ENCODE data around the gene FOXK2.

Gene FOXK2

GRCh38 chr17:82592289-82592766, 72.8 kb downstream of the FOXK2 start:
- no peak for DNase-seq

DNA sequence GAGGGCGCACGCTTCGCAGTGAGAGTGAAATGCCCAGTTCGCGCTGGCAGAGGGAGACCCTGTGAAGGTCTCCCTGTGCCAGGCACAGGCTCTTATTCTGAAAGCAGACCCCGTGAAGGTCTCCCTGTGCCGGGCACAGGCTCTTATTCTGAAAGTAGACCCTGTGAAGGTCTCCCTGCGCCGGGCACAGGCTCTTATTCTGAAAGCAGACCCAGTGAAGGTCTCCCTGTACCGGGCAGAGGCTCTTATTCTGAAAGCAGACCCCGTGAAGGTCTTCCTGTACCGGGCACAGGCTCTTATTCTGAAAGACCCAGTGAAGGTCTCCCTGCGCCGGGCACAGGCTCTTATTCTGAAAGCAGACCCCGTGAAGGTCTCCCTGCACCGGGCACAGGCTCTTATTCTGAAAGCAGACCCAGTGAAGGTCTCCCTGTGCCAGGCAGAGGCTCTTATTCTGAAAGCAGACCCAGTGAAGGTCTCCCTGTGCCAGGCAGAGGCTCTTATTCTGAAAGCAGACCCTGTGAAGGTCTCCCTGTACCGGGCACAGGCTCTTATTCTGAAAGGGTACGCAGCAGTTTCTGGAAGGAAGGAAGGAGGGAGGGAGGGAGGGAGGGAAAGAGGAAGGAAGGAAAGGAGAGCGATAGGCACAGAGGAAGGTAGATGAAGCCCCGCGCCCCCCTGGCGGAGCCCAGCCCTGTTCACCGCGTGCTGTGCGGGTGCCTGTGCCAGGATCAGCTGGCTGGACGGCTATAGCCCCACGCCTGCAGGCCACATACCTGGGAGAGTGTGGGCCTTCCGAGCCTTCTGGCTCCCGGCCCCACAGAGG, 73.4 kb downstream of the FOXK2 start:
- DNase-seq = peak; percentile 80

DNA sequence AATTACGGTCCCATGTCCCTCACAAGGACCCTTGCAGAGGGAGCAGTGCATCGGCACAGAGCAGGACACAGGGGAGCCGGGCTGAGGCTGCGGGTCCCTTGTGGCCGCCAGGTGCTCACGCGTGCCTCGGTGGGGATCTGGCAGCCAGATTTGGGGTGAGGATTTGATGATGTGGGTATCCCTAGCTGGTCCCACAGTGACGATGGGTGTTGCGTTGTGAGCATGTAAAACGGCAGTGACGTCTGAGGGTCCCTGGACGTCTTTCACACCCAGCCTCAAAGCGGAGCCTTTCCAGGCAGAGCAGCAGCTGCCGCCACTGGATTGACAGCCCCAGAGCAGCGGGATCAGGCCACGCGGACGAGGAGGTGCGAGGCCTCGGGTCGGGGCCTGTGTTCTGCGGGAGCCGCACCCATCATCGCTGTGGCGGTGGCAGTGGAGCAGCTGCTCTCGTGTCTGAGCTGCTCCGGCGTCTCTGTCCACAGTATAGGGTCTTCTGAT, 74.1 kb downstream of the FOXK2 start:
- DNase-seq = peak; percentile 53

GRCh38 chr17:82594571-82594970, 75.0 kb downstream of the FOXK2 start:
- no peak for DNase-seq

DNA sequence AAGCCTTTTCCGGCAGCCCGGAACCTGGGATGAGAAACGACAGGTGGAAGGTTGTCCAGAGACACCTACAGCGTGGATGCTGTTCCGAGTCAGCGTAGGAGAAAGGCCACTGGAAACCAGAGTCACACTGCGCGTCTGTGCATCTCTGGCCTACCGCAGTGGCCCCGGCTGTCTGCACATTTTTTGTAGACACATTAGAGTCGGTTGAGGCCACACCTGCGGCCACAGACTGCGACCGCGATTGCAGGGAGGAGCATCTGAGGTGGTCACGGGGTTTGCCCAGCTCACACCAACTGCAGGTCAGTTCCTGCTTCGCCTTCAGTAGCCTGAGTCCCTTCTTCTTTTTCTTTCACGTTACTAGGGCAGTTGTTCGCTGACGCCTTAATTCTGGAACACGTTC, 76.4 kb downstream of the FOXK2 start:
- no peak for DNase-seq

GRCh38 chr17:82596296-82596695, 76.8 kb downstream of the FOXK2 start:
- no peak for DNase-seq

DNA sequence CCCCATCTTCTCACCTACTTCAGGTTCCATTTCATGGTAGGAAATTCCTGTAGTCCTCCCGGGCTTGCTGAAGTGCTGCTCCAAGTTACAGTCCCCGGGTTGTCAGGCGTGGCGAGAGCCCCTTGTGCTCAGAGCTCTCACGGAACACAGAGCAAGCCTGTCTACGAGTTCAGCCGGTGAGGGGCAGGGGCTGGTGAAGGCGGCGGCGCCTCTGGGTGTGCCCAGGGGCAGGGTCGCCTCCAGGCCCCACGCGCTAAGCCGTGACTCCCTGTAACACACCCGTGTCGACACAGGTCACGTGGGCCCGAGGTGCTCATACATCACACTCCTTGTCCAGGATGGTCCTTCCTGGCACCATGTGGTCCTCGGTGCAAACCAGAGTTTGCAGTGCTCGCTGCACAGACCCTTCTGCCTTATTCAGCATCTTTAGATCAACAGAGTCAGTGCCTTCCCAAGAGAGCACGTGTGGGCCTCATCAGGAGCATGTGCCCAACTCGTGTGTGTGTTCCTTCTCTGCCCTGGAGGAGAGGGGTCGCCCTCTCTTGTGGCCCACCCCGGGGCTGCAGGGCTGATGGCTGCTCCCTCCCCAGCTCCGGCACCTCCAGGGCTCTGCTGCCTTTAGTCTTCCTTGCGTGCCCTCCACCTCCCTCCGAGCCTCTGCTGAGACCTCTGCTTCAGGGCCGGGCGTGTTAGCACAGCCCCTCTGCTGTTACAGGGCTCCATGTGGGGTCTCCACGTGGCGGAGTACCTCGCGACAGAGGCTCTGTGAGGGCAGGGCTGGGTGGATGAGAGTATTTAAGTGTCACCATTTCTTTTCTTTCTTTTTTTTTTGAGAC, 77.5 kb downstream of the FOXK2 start:
- no peak for DNase-seq

- no peak for DNase-seq
These were observed 79.0 kb downstream of the FOXK2 start for GRCh38 chr17:82598256-82599119.

DNA sequence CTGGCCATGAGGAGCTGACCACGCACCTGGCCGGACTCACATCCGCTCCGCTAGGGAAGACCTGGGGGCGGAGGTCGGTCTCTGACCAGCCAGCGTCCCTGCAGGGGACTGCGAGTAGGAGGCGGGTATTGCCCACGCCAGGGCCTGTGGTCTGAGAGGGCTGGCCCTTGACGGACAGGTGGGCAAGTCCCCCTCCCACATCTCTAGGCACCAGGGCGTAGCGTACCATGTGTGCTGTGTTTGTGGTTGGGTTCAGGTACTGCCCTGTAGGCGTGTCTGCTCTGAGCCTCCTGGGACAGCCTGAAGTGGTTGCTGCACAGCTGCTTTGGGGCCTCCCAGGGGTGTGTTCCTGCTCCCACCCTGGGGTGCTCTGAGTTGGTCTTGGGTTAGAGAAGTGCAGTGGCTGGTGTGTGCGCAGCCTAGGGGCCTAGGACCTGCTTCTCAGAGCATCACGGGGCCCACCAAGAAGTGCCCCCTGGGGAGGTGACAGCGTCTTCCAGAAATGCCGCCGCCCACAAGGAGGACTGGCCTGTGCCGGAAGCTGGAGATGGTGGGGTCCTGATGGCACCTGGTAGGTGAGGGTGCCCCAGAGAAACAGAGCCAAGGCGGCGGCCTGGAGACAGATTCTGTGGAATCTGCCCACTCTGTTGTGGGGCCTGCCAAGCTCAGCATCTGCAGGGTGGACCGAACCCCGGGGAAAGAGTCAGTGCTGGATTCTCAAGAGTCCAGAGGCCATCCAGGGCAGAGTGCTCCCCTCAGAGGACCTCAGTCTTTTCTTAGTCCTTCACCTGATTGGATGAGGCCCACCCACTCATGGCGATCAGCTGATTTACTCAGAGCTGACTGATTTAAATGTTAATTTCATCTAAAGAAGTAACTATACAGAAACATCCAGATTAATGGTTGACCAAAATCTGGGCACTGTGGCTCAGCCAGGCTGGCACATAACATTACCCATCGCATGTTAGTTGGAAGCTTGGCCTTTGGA, 80.4 kb downstream of the FOXK2 start:
- no peak for DNase-seq

DNA sequence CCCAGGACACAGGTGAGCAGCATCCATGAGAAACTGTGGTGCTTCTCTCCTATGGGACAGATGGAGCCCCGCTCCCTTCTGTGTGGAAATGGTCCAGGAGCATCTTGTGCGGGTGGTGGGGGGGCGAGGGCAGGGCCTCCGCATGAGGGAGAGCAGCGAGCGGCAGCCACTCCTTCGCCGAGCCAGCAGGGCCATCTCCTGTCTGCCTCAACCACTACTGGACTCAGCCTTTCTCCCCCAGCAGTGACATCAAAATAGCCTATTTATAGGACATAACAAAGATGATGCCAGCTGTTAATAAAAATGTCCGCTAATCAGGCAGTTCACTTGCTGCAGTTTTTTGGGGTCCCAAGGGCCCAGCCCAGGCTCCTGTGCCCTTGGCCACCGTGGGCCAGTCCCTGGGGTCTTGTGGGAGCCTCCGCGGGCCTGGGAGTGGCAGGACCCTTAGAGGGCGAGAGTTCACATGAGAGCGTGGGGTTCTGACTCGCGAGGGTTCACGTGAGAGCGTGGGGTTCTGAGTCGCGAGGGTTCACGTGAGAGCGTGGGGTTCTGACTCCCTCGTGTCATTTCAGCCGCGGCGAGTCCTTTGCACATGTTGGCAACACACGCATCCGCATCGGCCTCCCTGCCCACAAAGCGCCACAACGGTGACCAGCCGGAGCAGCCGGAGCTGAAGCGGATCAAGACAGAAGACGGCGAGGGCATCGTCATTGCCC, 81.4 kb downstream of the FOXK2 start:
- DNase-seq = no peak

- no peak for DNase-seq
These were observed 82.0 kb downstream of the FOXK2 start for GRCh38 chr17:82601447-82602000.

- DNase-seq = no peak
These were observed 83.0 kb downstream of the FOXK2 start for GRCh38 chr17:82602487-82602886.

DNA sequence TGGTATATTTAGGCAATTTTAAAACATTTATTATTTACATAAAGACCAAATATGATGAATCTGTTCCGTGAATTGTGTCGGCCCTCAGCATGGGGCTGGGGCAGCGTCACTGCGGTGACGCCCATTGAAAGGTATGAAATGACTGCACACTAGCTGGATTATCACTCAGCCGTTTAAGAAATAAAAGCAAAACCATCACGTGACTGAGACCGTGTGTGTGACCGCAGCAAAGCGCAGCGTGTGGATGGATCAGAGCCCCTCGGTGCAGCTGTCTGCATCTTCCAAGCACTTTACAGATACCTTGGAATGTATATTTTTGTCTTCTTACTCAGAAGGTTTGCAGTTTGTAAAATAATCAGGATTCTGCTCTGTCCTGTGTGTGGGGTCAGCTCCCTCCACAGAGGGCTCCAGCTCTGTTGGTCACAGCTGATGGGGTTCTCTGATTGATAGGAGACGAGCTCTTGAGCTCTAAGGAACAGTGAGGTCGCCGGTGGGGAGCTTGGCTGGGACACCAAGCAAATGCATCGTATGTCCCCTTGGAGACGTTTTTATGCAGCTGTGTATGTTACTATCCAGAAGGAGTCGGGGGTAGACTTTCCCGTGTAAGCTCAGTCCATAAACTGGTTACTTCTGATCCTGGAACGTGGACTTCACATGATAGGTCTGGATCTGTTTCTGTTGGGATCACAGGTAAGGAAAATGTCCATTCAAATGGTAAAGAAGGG, 83.6 kb downstream of the FOXK2 start:
- no peak for DNase-seq

GRCh38 chr17:82603981-82604448, 84.5 kb downstream of the FOXK2 start:
- DNase-seq = peak; percentile 61

DNA sequence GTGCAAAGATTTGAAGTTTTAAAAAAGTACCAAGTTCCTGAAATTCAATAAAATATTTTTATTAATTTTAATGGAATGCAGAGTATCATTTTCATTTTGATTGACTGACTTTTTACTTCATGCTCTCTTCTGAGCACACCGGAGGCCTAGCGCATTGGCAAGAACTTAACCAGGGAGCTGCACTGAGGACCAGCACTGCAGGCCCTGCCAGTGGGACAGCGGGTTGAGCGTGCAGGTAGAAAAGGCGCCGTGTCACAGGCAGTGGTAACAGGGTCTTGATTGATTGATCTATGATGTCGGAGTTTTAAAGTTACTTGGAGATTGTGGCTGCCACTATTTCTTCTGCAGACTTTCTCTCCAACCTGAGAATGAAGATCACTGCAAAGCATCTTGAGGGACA, 85.0 kb downstream of the FOXK2 start:
- no peak for DNase-seq

DNA sequence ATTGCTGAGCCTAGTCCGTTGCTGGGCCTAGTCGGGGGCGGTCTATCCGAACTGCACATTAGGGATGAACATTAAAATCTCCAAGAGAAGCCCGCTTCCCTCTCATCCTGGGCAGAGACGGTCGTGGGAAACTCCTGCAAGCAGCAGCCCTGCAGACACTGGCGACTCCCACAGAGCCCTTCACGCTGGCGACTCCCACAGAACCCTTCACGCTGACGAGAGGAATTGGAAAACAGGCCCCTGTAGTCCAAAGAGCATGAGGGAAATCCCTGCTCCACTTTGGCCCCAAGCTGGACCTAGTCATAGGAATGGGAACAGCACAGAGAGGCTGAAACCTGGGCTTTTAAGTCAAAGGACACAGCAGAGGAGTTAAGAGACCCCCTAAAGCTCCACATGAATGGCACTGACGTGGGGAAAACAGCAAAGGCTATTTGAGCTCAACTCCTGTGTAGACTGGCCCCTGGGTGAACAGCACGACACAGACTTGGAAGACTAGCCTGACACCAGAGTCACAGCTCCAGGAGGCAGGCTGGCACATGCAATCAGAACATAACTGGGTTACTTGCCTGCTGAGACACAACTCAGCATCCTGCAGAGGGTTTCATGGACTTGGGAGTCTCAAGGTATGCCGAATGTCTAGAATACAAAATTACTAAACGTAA, 86.5 kb downstream of the FOXK2 start:
- DNase-seq = no peak

- DNase-seq = no peak
These were observed 89.3 kb downstream of the FOXK2 start for GRCh38 chr17:82608816-82609215.

- DNase-seq = no peak
These were observed 90.1 kb downstream of the FOXK2 start for GRCh38 chr17:82609655-82610054.

All from femur (tissue), 1 donor.